Measurements from ENCODE around the gene DLST.

DNA sequence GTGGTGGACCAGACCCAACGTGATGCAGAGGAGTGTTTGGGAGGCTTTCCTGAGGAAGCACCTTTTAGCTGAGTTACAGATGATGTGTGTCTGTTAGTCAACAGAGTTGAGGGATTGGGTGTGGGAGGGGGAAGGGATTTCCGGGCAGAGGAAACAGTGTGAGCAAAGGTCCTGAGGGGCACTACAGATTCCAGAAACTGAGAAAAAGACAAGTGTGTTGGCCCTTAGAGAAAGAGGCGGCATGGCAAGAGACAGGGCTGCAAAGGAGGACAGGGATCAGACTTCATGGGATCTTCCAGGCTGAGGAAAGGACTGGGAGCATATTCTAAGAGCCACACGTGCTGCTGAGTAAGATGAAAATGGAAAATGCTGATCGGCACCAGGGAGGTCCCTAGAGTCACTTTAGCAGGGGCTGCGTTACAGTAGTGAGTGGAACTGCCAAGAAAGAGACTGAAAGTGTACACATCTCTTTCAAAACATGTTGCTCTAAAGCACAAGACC, 50.7 kb downstream of the DLST start:
- TF ChIP-seq, protein P1, sequence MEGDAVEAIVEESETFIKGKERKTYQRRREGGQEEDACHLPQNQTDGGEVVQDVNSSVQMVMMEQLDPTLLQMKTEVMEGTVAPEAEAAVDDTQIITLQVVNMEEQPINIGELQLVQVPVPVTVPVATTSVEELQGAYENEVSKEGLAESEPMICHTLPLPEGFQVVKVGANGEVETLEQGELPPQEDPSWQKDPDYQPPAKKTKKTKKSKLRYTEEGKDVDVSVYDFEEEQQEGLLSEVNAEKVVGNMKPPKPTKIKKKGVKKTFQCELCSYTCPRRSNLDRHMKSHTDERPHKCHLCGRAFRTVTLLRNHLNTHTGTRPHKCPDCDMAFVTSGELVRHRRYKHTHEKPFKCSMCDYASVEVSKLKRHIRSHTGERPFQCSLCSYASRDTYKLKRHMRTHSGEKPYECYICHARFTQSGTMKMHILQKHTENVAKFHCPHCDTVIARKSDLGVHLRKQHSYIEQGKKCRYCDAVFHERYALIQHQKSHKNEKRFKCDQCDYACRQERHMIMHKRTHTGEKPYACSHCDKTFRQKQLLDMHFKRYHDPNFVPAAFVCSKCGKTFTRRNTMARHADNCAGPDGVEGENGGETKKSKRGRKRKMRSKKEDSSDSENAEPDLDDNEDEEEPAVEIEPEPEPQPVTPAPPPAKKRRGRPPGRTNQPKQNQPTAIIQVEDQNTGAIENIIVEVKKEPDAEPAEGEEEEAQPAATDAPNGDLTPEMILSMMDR (IDR thresholded peaks at IDR 0.05; ENCODE audit: insufficient read depth, low read length) = no peak
- TF ChIP-seq POLR2AphosphoS5 (IDR thresholded peaks at IDR 0.05; ENCODE audit: low read depth) (no peak), GABPA (IDR thresholded peaks at IDR 0.05; ENCODE audit: low read depth) (no peak), REST (IDR thresholded peaks at IDR 0.05; ENCODE audit: insufficient replicate concordance, low read depth) (no peak), SPI1 (IDR thresholded peaks at IDR 0.05; ENCODE audit: borderline replicate concordance, low read depth) (no peak)

Data from HL-60 (cell line).